Kidney epithelial cell (primary cell): ENCODE results near the gene NOS1. TPM values are rescaled to one million over a fixed set of nuclear protein-coding genes. Genes with fewer than 3 reads are reported as not detected.
"Not testable (repeated sequence)": the region's sequence is repeated elsewhere in the genome, so short reads cannot be mapped to it uniquely, and the experiment has no call there.

Source experiments
- DNase-seq: peaks from one replicate; pipeline ENCODE4 v3.0.0-alpha.2; 2010; ENCODE audit warnings: low read depth
- H3K27me3 ChIP-seq: 2 replicates; pipeline ENCODE4 v1.6.0; 2011; ENCODE audit warnings: low read length; ENCODE audit not compliant: control insufficient read depth, insufficient read depth
- H3K36me3 ChIP-seq: 2 replicates; pipeline ENCODE4 v1.5.1; 2011; ENCODE audit warnings: low read length; ENCODE audit not compliant: control insufficient read depth, insufficient read depth
- H3K4me3 ChIP-seq: 2 replicates; pipeline ENCODE4 v1.5.1; 2011; ENCODE audit warnings: low read depth, mild to moderate bottlenecking, control low read depth, low read length
- CTCF ChIP-seq: IDR thresholded peaks from 2 replicates; pipeline ENCODE4 v1.5.1; 2011; ENCODE audit warnings: mild to moderate bottlenecking, moderate library complexity, low read length, control low read depth, inconsistent platforms; ENCODE audit not compliant: insufficient read depth, poor library complexity, severe bottlenecking
- total RNA-seq: library from RNA; depleted of rRNA; stranded (reverse); fragments of >200 nt; gene quantifications from 2 replicates; pipeline ENCODE4 v1.2.3, GENCODE V29; 2015

NOS1 gene
- total RNA-seq, 1 donor from 2014 or later, result 0.04 TPM

GRCh38 chr12:117234441-117234840 is 127.0 kb downstream of the NOS1 start:
- H3K4me3 ChIP-seq, result no peak overlapping the region
- H3K27me3 ChIP-seq, result no peaks in the 10 kb centered on the region
- TF ChIP-seq CTCF, result no peak
- DNase-seq, result no peak
- H3K36me3 ChIP-seq, result no peaks in the 10 kb centered on the region

GRCh38 chr12:117231750-117232149 is 129.7 kb downstream of the NOS1 start:
- no peak for DNase-seq
- peak; percentile 5 for TF ChIP-seq CTCF
- Histone ChIP-seq H3K36me3 (no peaks in the 10 kb centered on the region), H3K27me3 (peaks cover 2% of the 10 kb centered on the region), H3K4me3 (no peak overlapping the region)

GRCh38 chr12:117228239-117228638 is 133.2 kb downstream of the NOS1 start:
- DNase-seq, result no peak
- Histone ChIP-seq H3K36me3 (no peaks in the 10 kb centered on the region), H3K27me3 (peaks cover 5% of the 10 kb centered on the region), H3K4me3 (no peak overlapping the region)
- TF ChIP-seq CTCF, result no peak

- no peak for DNase-seq
- H3K4me3 ChIP-seq, result no peak overlapping the region
- H3K27me3 ChIP-seq, result peaks cover 5% of the 10 kb centered on the region
- no peaks in the 10 kb centered on the region for H3K36me3 ChIP-seq
- no peak for TF ChIP-seq CTCF
Observed at GRCh38 chr12:117227000-117227653, 134.3 kb downstream of the NOS1 start.

GRCh38 chr12:117226505-117226904 is 134.9 kb downstream of the NOS1 start:
- Histone ChIP-seq H3K4me3 (no peak overlapping the region), H3K27me3 (peaks cover 5% of the 10 kb centered on the region), H3K36me3 (no peaks in the 10 kb centered on the region)
- no peak for DNase-seq
- TF ChIP-seq CTCF, result no peak

GRCh38 chr12:117225179-117225578 is 136.2 kb downstream of the NOS1 start:
- no peak for TF ChIP-seq CTCF
- H3K36me3 ChIP-seq, result no peaks in the 10 kb centered on the region
- DNase-seq, result no peak
- no peak overlapping the region for H3K4me3 ChIP-seq
- peaks cover 5% of the 10 kb centered on the region for H3K27me3 ChIP-seq

GRCh38 chr12:117220947-117221346 is 140.5 kb downstream of the NOS1 start:
- not testable (repeated sequence) for H3K4me3 ChIP-seq, DNase-seq, H3K36me3 ChIP-seq, H3K27me3 ChIP-seq
